ENCODE measurements around the gene CYP39A1. TPM values are rescaled to one million over a fixed set of nuclear protein-coding genes. Genes with fewer than 3 reads are reported as not detected.

Gene CYP39A1
- total and polyA plus RNA-seq, 2 donors (not counting 1 experiment from before 2014, with no cell fraction given), result 0.49 to 3.8 TPM

- Histone ChIP-seq H3K4me3 (replicated peaks in 1 of 4; ENCODE audit: control extremely low read depth in 1 of 4, insufficient read depth in 1 of 4, low read depth in 3 of 4, low read length in 4 of 4) (no peak overlapping the region), H3K79me2 (ENCODE audit: control insufficient read depth, insufficient read depth, low read length) (no peaks in the 10 kb centered on the region), H3K9ac (ENCODE audit: insufficient read depth, low read length) (no peak overlapping the region), H3K27me3 (ENCODE audit: control insufficient read depth, insufficient read depth, low read length) (no peaks in the 10 kb centered on the region), H3K4me2 (ENCODE audit: extremely low read depth, insufficient read depth, low read length) (no peak overlapping the region), H3K4me1 (ENCODE audit: control insufficient read depth, extremely low read depth, insufficient read depth, low read length) (no peaks in the 10 kb centered on the region), H4K20me1 (ENCODE audit: control insufficient read depth, extremely low read depth, insufficient read depth, low read length) (no peaks in the 10 kb centered on the region), H3K36me3 (ENCODE audit: control insufficient read depth, insufficient read depth, low read length) (no peaks in the 10 kb centered on the region), H3K27ac (ENCODE audit: insufficient read depth, low read length) (no peak overlapping the region), H3K9me3 (ENCODE audit: control insufficient read depth, insufficient read depth, low read depth, low read length) (no peaks in the 10 kb centered on the region), H2AFZ (ENCODE audit: low read length) (no peak overlapping the region)
- TF ChIP-seq EZH2 (IDR thresholded peaks at IDR 0.05; ENCODE audit: low read length, missing control alignments) (no peak), CTCF (conservative IDR thresholded peaks at IDR 0.05 in 1 of 2, IDR thresholded peaks at IDR 0.05 in 1 of 2; ENCODE audit: low read depth in 1 of 2, low read length in 2 of 2) (no peak)
- DNase-seq (ENCODE audit: low read depth in 2 of 2), result peak in 1 of 2 donors; percentile 5
Observed at GRCh38 chr6:46690911-46691451, 38.4 kb upstream of the CYP39A1 start.

DNA sequence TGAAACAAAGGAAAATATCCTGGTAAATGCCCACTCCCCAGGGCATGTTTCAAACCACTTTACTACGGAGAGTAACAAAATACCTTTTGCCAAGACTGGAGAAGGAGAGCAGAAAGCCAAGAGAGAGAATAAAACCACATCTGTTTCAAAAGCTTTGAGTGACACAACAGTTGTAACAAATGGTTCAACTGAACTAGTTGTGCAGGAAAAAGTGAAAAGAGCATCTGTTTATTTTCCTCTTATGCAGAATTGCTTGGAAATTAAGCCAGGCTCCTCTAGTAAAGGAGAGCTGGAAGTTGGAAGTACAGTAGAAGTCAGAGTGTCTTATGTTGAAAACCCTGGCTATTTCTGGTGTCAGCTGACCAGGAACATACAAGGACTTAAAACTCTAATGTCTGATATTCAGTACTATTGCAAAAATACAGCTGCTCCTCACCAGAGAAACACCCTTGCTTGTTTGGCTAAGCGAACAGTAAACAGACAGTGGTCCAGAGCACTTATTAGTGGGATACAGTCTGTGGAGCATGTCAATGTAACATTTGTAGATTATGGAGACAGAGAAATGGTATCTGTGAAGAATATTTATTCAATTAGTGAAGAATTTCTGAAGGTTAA is 37.6 kb upstream of the CYP39A1 start:
- Histone ChIP-seq H3K27me3 (ENCODE audit: control insufficient read depth, insufficient read depth, low read length) (no peaks in the 10 kb centered on the region), H3K27ac (ENCODE audit: insufficient read depth, low read length) (no peak overlapping the region), H4K20me1 (ENCODE audit: control insufficient read depth, extremely low read depth, insufficient read depth, low read length) (no peaks in the 10 kb centered on the region), H3K4me1 (ENCODE audit: control insufficient read depth, extremely low read depth, insufficient read depth, low read length) (no peaks in the 10 kb centered on the region), H3K9ac (ENCODE audit: insufficient read depth, low read length) (no peak overlapping the region), H3K9me3 (ENCODE audit: control insufficient read depth, insufficient read depth, low read depth, low read length) (no peaks in the 10 kb centered on the region), H3K4me3 (replicated peaks in 1 of 4; ENCODE audit: control extremely low read depth in 1 of 4, insufficient read depth in 1 of 4, low read depth in 3 of 4, low read length in 4 of 4) (no peak overlapping the region), H3K79me2 (ENCODE audit: control insufficient read depth, insufficient read depth, low read length) (no peaks in the 10 kb centered on the region), H2AFZ (ENCODE audit: low read length) (no peak overlapping the region), H3K36me3 (ENCODE audit: control insufficient read depth, insufficient read depth, low read length) (no peaks in the 10 kb centered on the region), H3K4me2 (ENCODE audit: extremely low read depth, insufficient read depth, low read length) (no peak overlapping the region)
- DNase-seq (ENCODE audit: low read depth in 2 of 2), result no peak
- TF ChIP-seq EZH2 (IDR thresholded peaks at IDR 0.05; ENCODE audit: low read length, missing control alignments) (no peak), CTCF (conservative IDR thresholded peaks at IDR 0.05 in 1 of 2, IDR thresholded peaks at IDR 0.05 in 1 of 2; ENCODE audit: low read depth in 1 of 2, low read length in 2 of 2) (no peak)

GRCh38 chr6:46689657-46690056 is 37.0 kb upstream of the CYP39A1 start:
- Histone ChIP-seq H2AFZ (ENCODE audit: low read length) (no peak overlapping the region), H3K36me3 (ENCODE audit: control insufficient read depth, insufficient read depth, low read length) (no peaks in the 10 kb centered on the region), H3K9me3 (ENCODE audit: control insufficient read depth, insufficient read depth, low read depth, low read length) (no peaks in the 10 kb centered on the region), H3K27me3 (ENCODE audit: control insufficient read depth, insufficient read depth, low read length) (no peaks in the 10 kb centered on the region), H3K4me1 (ENCODE audit: control insufficient read depth, extremely low read depth, insufficient read depth, low read length) (no peaks in the 10 kb centered on the region), H3K9ac (ENCODE audit: insufficient read depth, low read length) (no peak overlapping the region), H3K4me2 (ENCODE audit: extremely low read depth, insufficient read depth, low read length) (no peak overlapping the region), H3K4me3 (replicated peaks in 1 of 4; ENCODE audit: control extremely low read depth in 1 of 4, insufficient read depth in 1 of 4, low read depth in 3 of 4, low read length in 4 of 4) (no peak overlapping the region), H3K27ac (ENCODE audit: insufficient read depth, low read length) (no peak overlapping the region), H4K20me1 (ENCODE audit: control insufficient read depth, extremely low read depth, insufficient read depth, low read length) (no peaks in the 10 kb centered on the region), H3K79me2 (ENCODE audit: control insufficient read depth, insufficient read depth, low read length) (no peaks in the 10 kb centered on the region)
- no peak for DNase-seq (ENCODE audit: low read depth in 2 of 2)
- TF ChIP-seq CTCF (conservative IDR thresholded peaks at IDR 0.05 in 1 of 2, IDR thresholded peaks at IDR 0.05 in 1 of 2; ENCODE audit: low read depth in 1 of 2, low read length in 2 of 2), result no peak
- no peak for TF ChIP-seq EZH2 (IDR thresholded peaks at IDR 0.05; ENCODE audit: low read length, missing control alignments)

Measured in fibroblast of lung (primary cell).